K562 (cell line): ENCODE data around the gene CCDC200. TPM values are rescaled to one million over a fixed set of nuclear protein-coding genes. Genes with fewer than 3 reads are reported as not detected.

Experiments used
- ARHGAP35 ChIP-seq: fragments of 450-650 bp; IDR thresholded peaks from 2 replicates; pipeline ENCODE4 v1.6.1; 2018; ENCODE audit not compliant: partially characterized antibody
- CBX3 ChIP-seq, 2 experiments: IDR thresholded peaks; 1 replicate in 1 of 2; 2 replicates in 1 of 2; pipeline ENCODE4 v1.6.1; 2012; ENCODE audit warnings: inconsistent platforms in 2 of 2, low read length in 2 of 2, borderline replicate concordance in 1 of 2, control low read depth in 1 of 2
- DMBX1 ChIP-seq: fragments of 250-450 bp; sonication (Bioruptor Pico); IDR thresholded peaks from 2 replicates; pipeline ENCODE4 v1.8.0; 2022; ENCODE audit warnings: inconsistent platforms, mild to moderate bottlenecking, moderate library complexity, borderline replicate concordance
- FOXM1 ChIP-seq, 2 experiments: fragments of 450-650 bp in 1 of 2; sonication (generic) in 1 of 2; formaldehyde crosslinking in 1 of 2; IDR thresholded peaks; 2 replicates each; pipeline versions ENCODE4 v1.6.1 to v1.9.0; 2017 to 2022; ENCODE audit warnings: low read depth in 2 of 2, mild to moderate bottlenecking in 2 of 2, missing genetic modification reagents in 1 of 2, moderate library complexity in 1 of 2
- HMG20A ChIP-seq: fragments of 450-650 bp; formaldehyde crosslinking; conservative IDR thresholded peaks from 2 replicates; pipeline ENCODE4 v1.4.0; 2020; ENCODE audit warnings: mild to moderate bottlenecking, mixed read lengths
- HNRNPL ChIP-seq: fragments of 200-400 bp; formaldehyde crosslinking; IDR thresholded peaks from 2 replicates; pipeline ENCODE4 v1.6.1; 2017; ENCODE audit warnings: low read depth, mild to moderate bottlenecking, low read length
- KLF6 ChIP-seq: fragments of 250-450 bp; sonication (Bioruptor Pico); IDR thresholded peaks from 2 replicates; pipeline ENCODE4 v1.4.0; 2020; ENCODE audit warnings: mild to moderate bottlenecking, moderate library complexity, borderline replicate concordance
- PURB ChIP-seq: sonication (generic); formaldehyde crosslinking; IDR thresholded peaks from 2 replicates; pipeline ENCODE4 v1.9.0; 2021; ENCODE audit warnings: low read depth, mild to moderate bottlenecking, missing genetic modification reagents
- SIN3B ChIP-seq: fragments of 450-650 bp; IDR thresholded peaks from 2 replicates; pipeline ENCODE4 v1.6.1; 2017; ENCODE audit warnings: low read depth, mild to moderate bottlenecking, moderate library complexity
- ZFP1 ChIP-seq: fragments of 450-650 bp; formaldehyde crosslinking; IDR thresholded peaks from 2 replicates; pipeline ENCODE4 v1.4.0; 2020; ENCODE audit warnings: mild to moderate bottlenecking, mixed read lengths
- ZNF134 ChIP-seq: fragments of 250-450 bp; sonication (Bioruptor Pico); conservative IDR thresholded peaks from 2 replicates; pipeline ENCODE4 v1.4.0; 2020
- ZNF766 ChIP-seq: fragments of 200-800 bp; sonication (Bioruptor generic); conservative IDR thresholded peaks from 2 replicates; pipeline ENCODE4 v1.6.1; 2016; ENCODE audit warnings: missing genetic modification characterization, missing compliant biosample characterization
- polyA plus RNA-seq, 8 experiments: library from polyadenylated mRNA; depleted of rRNA in 4 of 8; stranded (reverse) in 5 of 8; unstranded in 3 of 8; fragments of >200 nt; fragmentation: Nextera tagmentation in 2 of 8; fragmentation: Illumina TruSeq in 1 of 8; extraction: Ambion mirVana in 2 of 8; extraction: Trizol in 1 of 8; gene quantifications; 2 replicates each; pipeline versions ENCODE4 v1.2.1 to v1.2.3, GENCODE V29; 2011 to 2014; ENCODE audit warnings: inconsistent platforms in 1 of 8, missing spikeins in 1 of 8
- total RNA-seq, 7 experiments: library from RNA; depleted of rRNA in 6 of 7; stranded (reverse); fragments of >200 nt in 6 of 7; fragmentation: Illumina TruSeq in 2 of 7; extraction: Trizol in 2 of 7; gene quantifications; 2 replicates each; pipeline versions ENCODE4 v1.2.1 to v1.2.3, GENCODE V29; 2011 to 2021; ENCODE audit warnings: low replicate concordance in 1 of 7
- TF ChIP-seq, protein P1 (sequence below): fragments of 450-650 bp; formaldehyde crosslinking; IDR thresholded peaks from 2 replicates; pipeline ENCODE4 v1.4.0; 2020; ENCODE audit warnings: mild to moderate bottlenecking, moderate library complexity
- TF ChIP-seq, protein P2 (sequence below), 2 experiments: fragments of 450-650 bp; IDR thresholded peaks; 2 replicates each; pipeline ENCODE4 v1.6.1; 2018; ENCODE audit warnings: mild to moderate bottlenecking in 2 of 2, low read depth in 1 of 2; ENCODE audit not compliant: partially characterized antibody in 2 of 2
- TF ChIP-seq, protein P3 (sequence below): sonication (generic); formaldehyde crosslinking; IDR thresholded peaks from 2 replicates; pipeline ENCODE4 v1.8.1; 2022; ENCODE audit warnings: missing genetic modification reagents
- TF ChIP-seq, protein P4 (sequence below): fragments of 450-650 bp; formaldehyde crosslinking; IDR thresholded peaks from 2 replicates; pipeline ENCODE4 v1.4.0; 2022; ENCODE audit warnings: mild to moderate bottlenecking, moderate library complexity
- TF ChIP-seq, protein P5 (sequence below): fragments of 450-650 bp; IDR thresholded peaks from 2 replicates; pipeline ENCODE4 v1.6.1; 2016; ENCODE audit warnings: missing biosample characterization, missing genetic modification characterization

The CCDC200 gene
- total and polyA plus RNA-seq, 9 of the 15 experiments (the other 6 are each of a cell fraction or from before 2014, with no cell fraction given), result 0.14 TPM; not detected in 8

DNA sequence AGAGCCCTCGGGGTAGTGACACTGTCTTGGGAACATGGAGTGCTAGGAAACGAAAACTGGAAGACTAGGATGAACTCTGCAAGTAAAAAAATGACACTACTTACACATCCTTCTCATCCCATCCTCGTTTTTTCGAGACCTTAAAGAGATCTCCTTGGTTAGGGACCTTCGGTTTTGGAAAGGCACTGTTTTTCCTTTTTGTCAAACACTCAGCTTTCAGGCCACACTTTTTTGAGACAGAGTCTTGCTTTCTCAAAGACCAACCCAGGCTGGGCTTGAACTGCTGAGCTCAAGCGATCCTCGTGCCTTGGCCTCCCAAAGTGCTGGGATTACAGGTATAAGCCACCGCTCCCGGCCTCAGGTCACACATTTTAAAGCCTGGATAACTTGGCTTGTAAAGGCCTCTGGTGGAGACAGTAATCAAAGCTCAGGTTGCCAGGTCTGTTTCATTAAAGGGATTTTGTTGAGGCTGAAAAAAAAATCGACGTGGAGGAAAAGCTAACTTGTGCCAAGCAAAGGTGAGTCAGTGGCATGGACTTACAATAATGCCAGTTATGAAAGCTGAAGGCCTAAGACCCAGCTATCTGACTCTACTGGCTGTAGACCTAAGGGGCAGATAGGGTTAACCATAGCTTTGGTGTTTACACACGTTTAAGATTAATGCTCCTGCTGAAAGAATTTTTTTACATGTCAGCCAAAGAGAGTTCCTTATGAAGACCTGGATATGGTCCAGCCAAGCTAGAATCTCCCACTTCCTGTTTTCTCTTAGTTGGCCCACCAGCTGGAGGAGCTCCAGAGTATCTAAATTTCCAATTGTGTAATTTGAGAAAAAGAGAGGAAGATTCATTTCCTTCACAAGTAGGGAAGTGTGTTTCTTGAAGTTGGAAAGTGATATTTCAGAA, 56.6 kb downstream of the CCDC200 start (continued):
- TF ChIP-seq, protein P1, sequence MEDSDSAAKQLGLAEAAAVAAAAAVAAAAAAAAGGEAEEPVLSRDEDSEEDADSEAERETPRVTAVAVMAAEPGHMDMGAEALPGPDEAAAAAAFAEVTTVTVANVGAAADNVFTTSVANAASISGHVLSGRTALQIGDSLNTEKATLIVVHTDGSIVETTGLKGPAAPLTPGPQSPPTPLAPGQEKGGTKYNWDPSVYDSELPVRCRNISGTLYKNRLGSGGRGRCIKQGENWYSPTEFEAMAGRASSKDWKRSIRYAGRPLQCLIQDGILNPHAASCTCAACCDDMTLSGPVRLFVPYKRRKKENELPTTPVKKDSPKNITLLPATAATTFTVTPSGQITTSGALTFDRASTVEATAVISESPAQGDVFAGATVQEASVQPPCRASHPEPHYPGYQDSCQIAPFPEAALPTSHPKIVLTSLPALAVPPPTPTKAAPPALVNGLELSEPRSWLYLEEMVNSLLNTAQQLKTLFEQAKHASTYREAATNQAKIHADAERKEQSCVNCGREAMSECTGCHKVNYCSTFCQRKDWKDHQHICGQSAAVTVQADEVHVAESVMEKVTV, result no peak
- TF ChIP-seq PURB (CRISPR knock-in tag) (no peak), DMBX1 (CRISPR knock-in tag) (no peak), HNRNPL (no peak), HMG20A (CRISPR knock-in tag) (no peak), SIN3B (no peak), ZNF766 (CRISPR knock-in tag) (0 out of 2 replicates have a peak, but pooled peaks have one; percentile 24), ARHGAP35 (no peak), FOXM1 (IDR thresholded peaks at IDR 0.05; ENCODE audit: low read depth) (peak; percentile 10; the same call in 1 of the 2 replicates), FOXM1 (CRISPR knock-in tag; IDR thresholded peaks at IDR 0.05; ENCODE audit: low read depth) (no peak), KLF6 (CRISPR knock-in tag) (no peak), ZNF134 (no peak), ZFP1 (CRISPR knock-in tag) (no peak), CBX3 (IDR thresholded peaks at IDR 0.05; ENCODE audit: borderline replicate concordance in 1 of 2, low read length in 2 of 2) (0 out of 3 replicates have a peak, but pooled peaks of 1 of the 2 experiments have one; percentile 15)
- TF ChIP-seq, protein P2, sequence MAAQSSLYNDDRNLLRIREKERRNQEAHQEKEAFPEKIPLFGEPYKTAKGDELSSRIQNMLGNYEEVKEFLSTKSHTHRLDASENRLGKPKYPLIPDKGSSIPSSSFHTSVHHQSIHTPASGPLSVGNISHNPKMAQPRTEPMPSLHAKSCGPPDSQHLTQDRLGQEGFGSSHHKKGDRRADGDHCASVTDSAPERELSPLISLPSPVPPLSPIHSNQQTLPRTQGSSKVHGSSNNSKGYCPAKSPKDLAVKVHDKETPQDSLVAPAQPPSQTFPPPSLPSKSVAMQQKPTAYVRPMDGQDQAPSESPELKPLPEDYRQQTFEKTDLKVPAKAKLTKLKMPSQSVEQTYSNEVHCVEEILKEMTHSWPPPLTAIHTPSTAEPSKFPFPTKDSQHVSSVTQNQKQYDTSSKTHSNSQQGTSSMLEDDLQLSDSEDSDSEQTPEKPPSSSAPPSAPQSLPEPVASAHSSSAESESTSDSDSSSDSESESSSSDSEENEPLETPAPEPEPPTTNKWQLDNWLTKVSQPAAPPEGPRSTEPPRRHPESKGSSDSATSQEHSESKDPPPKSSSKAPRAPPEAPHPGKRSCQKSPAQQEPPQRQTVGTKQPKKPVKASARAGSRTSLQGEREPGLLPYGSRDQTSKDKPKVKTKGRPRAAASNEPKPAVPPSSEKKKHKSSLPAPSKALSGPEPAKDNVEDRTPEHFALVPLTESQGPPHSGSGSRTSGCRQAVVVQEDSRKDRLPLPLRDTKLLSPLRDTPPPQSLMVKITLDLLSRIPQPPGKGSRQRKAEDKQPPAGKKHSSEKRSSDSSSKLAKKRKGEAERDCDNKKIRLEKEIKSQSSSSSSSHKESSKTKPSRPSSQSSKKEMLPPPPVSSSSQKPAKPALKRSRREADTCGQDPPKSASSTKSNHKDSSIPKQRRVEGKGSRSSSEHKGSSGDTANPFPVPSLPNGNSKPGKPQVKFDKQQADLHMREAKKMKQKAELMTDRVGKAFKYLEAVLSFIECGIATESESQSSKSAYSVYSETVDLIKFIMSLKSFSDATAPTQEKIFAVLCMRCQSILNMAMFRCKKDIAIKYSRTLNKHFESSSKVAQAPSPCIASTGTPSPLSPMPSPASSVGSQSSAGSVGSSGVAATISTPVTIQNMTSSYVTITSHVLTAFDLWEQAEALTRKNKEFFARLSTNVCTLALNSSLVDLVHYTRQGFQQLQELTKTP (IDR thresholded peaks at IDR 0.05; ENCODE audit: low read depth in 1 of 2, partially characterized antibody in 2 of 2), result no peak
- TF ChIP-seq, protein P3, sequence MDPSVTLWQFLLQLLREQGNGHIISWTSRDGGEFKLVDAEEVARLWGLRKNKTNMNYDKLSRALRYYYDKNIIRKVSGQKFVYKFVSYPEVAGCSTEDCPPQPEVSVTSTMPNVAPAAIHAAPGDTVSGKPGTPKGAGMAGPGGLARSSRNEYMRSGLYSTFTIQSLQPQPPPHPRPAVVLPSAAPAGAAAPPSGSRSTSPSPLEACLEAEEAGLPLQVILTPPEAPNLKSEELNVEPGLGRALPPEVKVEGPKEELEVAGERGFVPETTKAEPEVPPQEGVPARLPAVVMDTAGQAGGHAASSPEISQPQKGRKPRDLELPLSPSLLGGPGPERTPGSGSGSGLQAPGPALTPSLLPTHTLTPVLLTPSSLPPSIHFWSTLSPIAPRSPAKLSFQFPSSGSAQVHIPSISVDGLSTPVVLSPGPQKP (CRISPR knock-in tag), result no peak
- TF ChIP-seq, protein P4, sequence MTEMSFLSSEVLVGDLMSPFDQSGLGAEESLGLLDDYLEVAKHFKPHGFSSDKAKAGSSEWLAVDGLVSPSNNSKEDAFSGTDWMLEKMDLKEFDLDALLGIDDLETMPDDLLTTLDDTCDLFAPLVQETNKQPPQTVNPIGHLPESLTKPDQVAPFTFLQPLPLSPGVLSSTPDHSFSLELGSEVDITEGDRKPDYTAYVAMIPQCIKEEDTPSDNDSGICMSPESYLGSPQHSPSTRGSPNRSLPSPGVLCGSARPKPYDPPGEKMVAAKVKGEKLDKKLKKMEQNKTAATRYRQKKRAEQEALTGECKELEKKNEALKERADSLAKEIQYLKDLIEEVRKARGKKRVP, result no peak
- TF ChIP-seq, protein P5, sequence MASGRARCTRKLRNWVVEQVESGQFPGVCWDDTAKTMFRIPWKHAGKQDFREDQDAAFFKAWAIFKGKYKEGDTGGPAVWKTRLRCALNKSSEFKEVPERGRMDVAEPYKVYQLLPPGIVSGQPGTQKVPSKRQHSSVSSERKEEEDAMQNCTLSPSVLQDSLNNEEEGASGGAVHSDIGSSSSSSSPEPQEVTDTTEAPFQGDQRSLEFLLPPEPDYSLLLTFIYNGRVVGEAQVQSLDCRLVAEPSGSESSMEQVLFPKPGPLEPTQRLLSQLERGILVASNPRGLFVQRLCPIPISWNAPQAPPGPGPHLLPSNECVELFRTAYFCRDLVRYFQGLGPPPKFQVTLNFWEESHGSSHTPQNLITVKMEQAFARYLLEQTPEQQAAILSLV, result no peak
